ENCODE results near the gene YES1. TPM values are rescaled to one million over a fixed set of nuclear protein-coding genes. Genes with fewer than 3 reads are reported as not detected.
"Not testable (repeated sequence)": the region's sequence is repeated elsewhere in the genome, so short reads cannot be mapped to it uniquely, and the experiment has no call there.

YES1 gene
- total RNA-seq, 1 experiment from 2014 or later: not detected

DNA sequence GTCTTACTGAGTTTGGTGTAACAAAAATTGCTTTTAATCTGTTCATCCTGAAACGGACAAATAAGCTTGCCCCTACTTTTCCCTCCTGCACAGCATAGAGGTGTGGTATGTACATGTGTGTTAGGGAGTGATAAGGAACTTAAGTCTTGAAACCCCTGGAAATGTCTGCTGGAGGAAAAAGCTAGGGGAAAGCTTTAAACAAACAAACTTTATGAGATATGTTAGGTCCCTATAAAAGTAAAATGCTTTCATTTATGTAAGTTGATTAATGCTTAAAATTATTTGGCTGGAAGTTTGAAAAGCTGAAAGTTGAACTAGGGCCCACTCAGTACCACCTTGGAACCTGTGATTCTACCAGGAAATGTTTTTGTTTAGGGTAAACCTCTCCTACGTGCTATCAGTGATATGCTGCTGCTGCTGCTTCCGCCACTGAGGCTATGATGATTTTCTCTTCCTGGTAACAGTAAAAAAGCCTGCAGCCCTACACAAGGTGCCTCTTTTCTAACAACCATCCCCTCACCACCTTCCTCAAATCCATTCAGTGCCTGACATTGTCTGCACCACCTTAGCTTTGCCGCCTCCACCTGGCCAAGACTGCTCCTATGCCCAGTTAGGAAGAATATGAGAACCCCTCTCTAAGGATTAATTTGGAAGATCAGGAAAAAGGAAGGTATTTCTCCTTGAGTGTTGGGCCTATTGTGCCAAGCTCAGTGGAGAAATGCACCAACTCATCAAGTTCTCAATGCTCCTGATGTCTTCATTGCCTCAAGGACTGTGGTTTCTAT is 2.5 kb upstream of the YES1 start:
- Histone ChIP-seq H3K9me2 (replicated peaks; ENCODE audit: insufficient read depth, low read length) (no peaks in the 10 kb centered on the region), H3K9ac (ENCODE audit: low read length) (no peak overlapping the region), H3K4me1 (ENCODE audit: low read length) (no peaks in the 10 kb centered on the region), H3K9me3 (ENCODE audit: low read length) (no peaks in the 10 kb centered on the region), H3K4me2 (ENCODE audit: low read depth, low read length, poor library complexity, severe bottlenecking) (no peak overlapping the region), H3K79me2 (ENCODE audit: low read length) (no peaks in the 10 kb centered on the region), H3K4me3 (ENCODE audit: low read length) (no peak overlapping the region), H3K36me3 (ENCODE audit: insufficient read depth, low read length) (no peaks in the 10 kb centered on the region), H3K27ac (ENCODE audit: low read length) (no peak overlapping the region), H2AFZ (ENCODE audit: low read length) (no peak overlapping the region), H3K27me3 (ENCODE audit: low read length) (no peaks in the 10 kb centered on the region), H4K20me1 (ENCODE audit: insufficient read depth, low read depth, low read length) (no peaks in the 10 kb centered on the region)
- no peak for DNase-seq

DNA sequence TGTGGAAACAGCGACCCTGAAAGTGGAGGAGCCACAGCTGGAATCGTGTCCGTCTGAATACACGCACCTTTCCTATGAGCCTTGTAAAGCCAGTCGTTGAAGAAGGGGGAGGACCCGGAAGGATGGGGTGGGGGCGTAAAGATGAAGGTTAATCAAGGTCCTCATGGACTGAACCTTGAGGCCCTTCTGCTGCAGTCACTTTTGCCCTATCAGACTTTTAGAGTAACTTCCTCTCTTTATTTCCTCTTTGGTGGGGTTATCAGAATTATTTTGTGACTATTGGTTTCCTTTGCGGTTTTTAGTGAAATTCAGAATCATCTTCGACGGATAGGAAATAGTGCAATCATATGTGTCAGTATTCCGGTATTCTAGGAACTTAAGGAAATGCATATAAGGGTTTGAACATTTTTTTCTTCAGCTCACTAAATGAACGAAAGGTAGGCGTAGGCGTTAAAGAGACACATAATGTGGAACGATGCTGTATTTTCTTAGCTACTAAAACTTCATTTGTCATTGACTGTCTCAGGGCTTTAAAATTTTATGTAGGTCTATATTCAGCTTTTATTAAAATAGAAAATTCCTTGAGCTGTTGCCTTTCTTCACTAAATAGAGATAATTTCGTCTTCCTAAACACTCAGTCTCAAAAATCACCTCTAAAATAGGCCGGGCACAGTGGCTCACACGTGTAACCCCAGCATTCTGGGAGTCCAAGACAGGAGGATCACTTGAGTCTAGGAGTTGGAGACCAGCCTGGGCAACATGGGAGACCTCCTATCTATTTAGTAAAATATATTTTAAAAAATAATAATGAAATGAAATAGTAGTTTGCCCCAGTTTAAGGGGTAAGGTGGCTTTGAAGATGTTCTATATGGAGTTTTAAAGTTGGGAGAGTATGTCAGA is 1.4 kb upstream of the YES1 start:
- no peaks in the 10 kb centered on the region for H3K27me3 ChIP-seq (ENCODE audit: low read length)
- no peaks in the 10 kb centered on the region for H3K9me2 ChIP-seq (replicated peaks; ENCODE audit: insufficient read depth, low read length)
- H3K4me1 ChIP-seq (ENCODE audit: low read length): no peaks in the 10 kb centered on the region
- DNase-seq: no peak
- H3K36me3 ChIP-seq (ENCODE audit: insufficient read depth, low read length): no peaks in the 10 kb centered on the region
- H3K4me2 ChIP-seq (ENCODE audit: low read depth, low read length, poor library complexity, severe bottlenecking): no peak overlapping the region
- H3K9me3 ChIP-seq (ENCODE audit: low read length): no peaks in the 10 kb centered on the region
- no peaks in the 10 kb centered on the region for H3K79me2 ChIP-seq (ENCODE audit: low read length)
- no peak overlapping the region for H2AFZ ChIP-seq (ENCODE audit: low read length)
- H3K9ac ChIP-seq (ENCODE audit: low read length): no peak overlapping the region
- no peaks in the 10 kb centered on the region for H4K20me1 ChIP-seq (ENCODE audit: insufficient read depth, low read depth, low read length)
- H3K27ac ChIP-seq (ENCODE audit: low read length): no peak overlapping the region
- H3K4me3 ChIP-seq (ENCODE audit: low read length): no peak overlapping the region

DNA sequence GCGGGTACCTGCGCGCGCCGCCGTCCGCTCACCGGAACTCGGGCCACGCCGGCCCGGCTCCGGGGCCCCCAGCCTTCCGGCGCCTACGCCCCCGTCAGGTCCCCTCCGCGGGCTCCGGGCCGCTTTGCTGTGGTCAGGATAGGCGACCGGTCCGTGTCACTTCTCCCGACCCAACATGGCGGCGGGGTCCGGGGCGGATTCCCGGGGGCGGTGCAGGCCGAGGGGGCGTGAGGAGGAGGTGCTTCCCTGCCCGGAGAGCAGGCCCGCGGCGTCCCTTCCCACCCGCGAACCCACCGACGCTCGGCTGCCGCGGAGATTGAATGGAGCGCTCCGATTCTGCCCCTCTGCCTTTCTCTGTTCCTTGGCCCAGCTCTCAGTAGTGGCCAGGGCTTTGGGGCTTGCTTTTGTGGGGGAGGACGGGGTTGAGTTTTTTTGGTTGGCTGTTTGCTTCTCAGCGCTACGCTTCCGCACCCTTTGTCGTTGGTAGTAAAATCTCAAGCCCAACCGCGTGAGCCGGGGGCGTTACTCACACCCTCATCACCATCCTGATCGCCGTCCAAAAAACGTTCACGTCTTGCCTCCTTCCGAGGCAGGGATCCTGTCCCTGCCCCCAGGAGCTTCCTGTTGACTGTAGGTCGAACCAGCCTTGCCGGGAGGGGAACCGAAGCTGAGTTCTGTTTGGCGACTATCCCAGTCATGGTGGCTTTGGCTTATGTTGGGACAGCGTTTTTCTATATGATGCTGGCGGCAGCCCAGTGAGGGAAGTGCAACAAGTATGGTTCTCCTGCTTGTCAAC is 532 bp upstream of the YES1 start:
- H3K9ac ChIP-seq (ENCODE audit: low read length): no peak overlapping the region
- no peaks in the 10 kb centered on the region for H3K79me2 ChIP-seq (ENCODE audit: low read length)
- H3K4me3 ChIP-seq (ENCODE audit: low read length): no peak overlapping the region
- DNase-seq: no peak
- no peaks in the 10 kb centered on the region for H3K4me1 ChIP-seq (ENCODE audit: low read length)
- no peaks in the 10 kb centered on the region for H3K9me2 ChIP-seq (replicated peaks; ENCODE audit: insufficient read depth, low read length)
- H2AFZ ChIP-seq (ENCODE audit: low read length): no peak overlapping the region
- no peaks in the 10 kb centered on the region for H3K9me3 ChIP-seq (ENCODE audit: low read length)
- H3K27ac ChIP-seq (ENCODE audit: low read length): no peak overlapping the region
- H4K20me1 ChIP-seq (ENCODE audit: insufficient read depth, low read depth, low read length): no peaks in the 10 kb centered on the region
- H3K27me3 ChIP-seq (ENCODE audit: low read length): no peaks in the 10 kb centered on the region
- no peaks in the 10 kb centered on the region for H3K36me3 ChIP-seq (ENCODE audit: insufficient read depth, low read length)
- H3K4me2 ChIP-seq (ENCODE audit: low read depth, low read length, poor library complexity, severe bottlenecking): no peak overlapping the region

DNA sequence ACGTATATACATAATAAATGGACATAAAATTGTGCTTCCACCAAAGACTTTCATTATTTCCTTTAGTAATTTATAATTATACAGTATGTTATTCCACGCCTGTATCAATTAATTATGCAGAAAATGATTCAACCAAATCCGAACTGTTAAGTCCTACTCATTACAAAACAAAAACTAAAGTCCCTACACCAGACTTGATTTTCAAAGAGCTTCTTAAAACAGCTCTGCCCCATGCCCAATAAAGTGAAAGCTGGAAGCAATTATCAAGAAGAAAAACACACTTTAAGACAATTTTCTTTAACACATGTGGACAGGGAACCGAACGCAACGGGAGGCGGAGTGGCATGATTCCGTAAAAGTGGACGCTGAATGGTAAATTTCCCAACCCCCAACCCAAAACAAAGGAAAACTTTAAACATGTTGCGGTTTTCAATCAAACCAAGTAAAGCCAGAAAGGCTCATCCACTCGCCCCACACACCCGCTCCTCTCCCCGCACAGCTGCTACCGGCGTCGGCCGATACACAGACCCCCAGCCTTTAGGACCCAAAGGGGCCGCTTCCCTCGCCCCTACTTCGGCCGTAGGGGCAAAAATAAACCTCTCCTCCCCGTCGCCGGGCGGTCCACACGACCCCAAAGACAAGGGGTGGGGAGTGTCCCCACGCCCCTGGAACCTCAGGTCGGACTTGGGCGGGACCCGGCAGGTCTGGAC is 705 bp downstream of the YES1 start:
- Histone ChIP-seq H2AFZ (ENCODE audit: low read length) (no peak overlapping the region), H3K4me1 (ENCODE audit: low read length) (no peaks in the 10 kb centered on the region)

DNA sequence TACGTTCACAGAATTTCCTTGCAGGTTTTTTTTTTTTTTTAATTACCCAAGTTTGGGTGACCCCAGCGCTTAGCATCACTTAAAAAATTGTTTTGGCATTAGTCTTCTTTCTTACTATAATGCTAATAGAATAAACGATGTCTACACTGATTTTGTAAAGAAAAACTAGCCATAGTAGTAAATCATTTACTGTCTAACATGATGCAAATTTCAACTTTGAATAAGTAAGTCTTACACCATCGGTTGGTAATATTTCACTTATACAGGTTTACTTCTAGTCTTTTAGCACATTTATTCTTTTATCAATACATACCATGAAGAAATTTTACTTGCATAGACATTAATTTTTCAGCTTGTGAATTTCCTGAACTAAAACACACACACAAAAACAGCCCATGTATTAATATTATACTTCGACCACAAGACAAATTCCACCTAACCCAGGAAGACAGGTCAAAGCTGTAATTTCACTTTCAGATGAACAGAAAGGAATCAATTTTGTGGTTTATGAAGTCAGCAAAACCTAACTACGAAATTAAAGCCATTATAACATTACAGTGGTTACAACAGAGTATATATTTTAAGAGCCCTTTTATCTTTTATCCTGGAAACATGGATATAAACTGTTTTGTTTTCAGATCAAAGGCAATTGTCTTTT is 1.9 kb downstream of the YES1 start:
- Histone ChIP-seq H3K9me3 (ENCODE audit: low read length) (no peaks in the 10 kb centered on the region), H3K79me2 (ENCODE audit: low read length) (no peaks in the 10 kb centered on the region), H3K36me3 (ENCODE audit: insufficient read depth, low read length) (no peaks in the 10 kb centered on the region), H3K9ac (ENCODE audit: low read length) (no peak overlapping the region), H4K20me1 (ENCODE audit: insufficient read depth, low read depth, low read length) (no peaks in the 10 kb centered on the region), H3K4me1 (ENCODE audit: low read length) (no peaks in the 10 kb centered on the region), H2AFZ (ENCODE audit: low read length) (no peak overlapping the region), H3K27ac (ENCODE audit: low read length) (no peak overlapping the region), H3K4me3 (ENCODE audit: low read length) (no peak overlapping the region), H3K9me2 (replicated peaks; ENCODE audit: insufficient read depth, low read length) (no peaks in the 10 kb centered on the region), H3K27me3 (ENCODE audit: low read length) (no peaks in the 10 kb centered on the region), H3K4me2 (ENCODE audit: low read depth, low read length, poor library complexity, severe bottlenecking) (no peak overlapping the region)
- no peak for DNase-seq

More for the DNA sequence above, 705 bp downstream of the YES1 start:
- H3K79me2 ChIP-seq (ENCODE audit: low read length): no peaks in the 10 kb centered on the region
- no peaks in the 10 kb centered on the region for H3K9me2 ChIP-seq (replicated peaks; ENCODE audit: insufficient read depth, low read length)
- H3K27ac ChIP-seq (ENCODE audit: low read length): no peak overlapping the region
- no peak overlapping the region for H3K4me2 ChIP-seq (ENCODE audit: low read depth, low read length, poor library complexity, severe bottlenecking)
- no peaks in the 10 kb centered on the region for H3K36me3 ChIP-seq (ENCODE audit: insufficient read depth, low read length)
- H3K9ac ChIP-seq (ENCODE audit: low read length): no peak overlapping the region
- no peak for DNase-seq
- no peak overlapping the region for H3K4me3 ChIP-seq (ENCODE audit: low read length)
- H4K20me1 ChIP-seq (ENCODE audit: insufficient read depth, low read depth, low read length): no peaks in the 10 kb centered on the region
- no peaks in the 10 kb centered on the region for H3K27me3 ChIP-seq (ENCODE audit: low read length)
- H3K9me3 ChIP-seq (ENCODE audit: low read length): no peaks in the 10 kb centered on the region

DNA sequence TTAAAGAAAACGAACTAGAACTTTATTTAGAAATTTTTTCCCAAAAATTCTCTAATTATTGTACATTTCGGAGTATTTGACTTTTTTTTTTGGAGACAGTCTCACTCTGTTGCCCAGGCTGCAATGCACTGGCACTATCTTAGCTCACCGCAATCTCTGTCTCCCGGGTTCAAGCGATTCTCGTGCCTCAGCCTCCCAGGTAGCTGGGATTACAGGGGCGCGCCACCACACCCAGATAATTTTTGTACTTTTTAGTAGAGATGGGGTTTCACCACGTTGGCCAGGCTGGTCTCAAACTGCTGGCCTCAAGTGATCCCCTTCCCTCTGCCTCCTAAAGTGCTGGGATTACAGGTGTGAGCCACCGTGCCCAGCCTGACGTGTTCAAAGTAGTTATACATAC is 2.8 kb downstream of the YES1 start:
- DNase-seq; H2AFZ ChIP-seq (ENCODE audit: low read length); H3K4me2 ChIP-seq (ENCODE audit: low read depth, low read length, poor library complexity, severe bottlenecking); H3K9me2 ChIP-seq (replicated peaks; ENCODE audit: insufficient read depth, low read length); H4K20me1 ChIP-seq (ENCODE audit: insufficient read depth, low read depth, low read length); H3K9me3 ChIP-seq (ENCODE audit: low read length); H3K27me3 ChIP-seq (ENCODE audit: low read length); H3K4me3 ChIP-seq (ENCODE audit: low read length); H3K4me1 ChIP-seq (ENCODE audit: low read length); H3K36me3 ChIP-seq (ENCODE audit: insufficient read depth, low read length); H3K79me2 ChIP-seq (ENCODE audit: low read length); H3K9ac ChIP-seq (ENCODE audit: low read length); H3K27ac ChIP-seq (ENCODE audit: low read length): not testable (repeated sequence)

DNA sequence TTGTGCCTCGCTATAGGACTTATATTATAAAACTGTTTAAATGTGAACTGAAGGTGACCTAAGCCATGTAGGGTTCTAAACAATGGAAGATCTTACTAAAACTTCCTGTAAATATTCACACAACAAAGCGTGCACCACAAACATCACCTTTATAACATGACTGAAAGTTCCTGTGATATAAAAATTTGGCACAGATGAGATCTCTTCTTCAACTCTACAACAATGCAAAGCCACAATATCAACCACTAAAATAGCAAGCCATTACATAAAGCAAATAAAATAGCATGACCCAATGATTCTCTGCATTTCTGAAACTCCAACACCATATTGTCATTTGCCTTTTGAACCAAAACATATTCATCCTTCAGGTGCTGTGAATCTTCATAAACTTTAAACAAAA is 3.5 kb downstream of the YES1 start:
- H2AFZ ChIP-seq (ENCODE audit: low read length): no peak overlapping the region
- no peaks in the 10 kb centered on the region for H3K36me3 ChIP-seq (ENCODE audit: insufficient read depth, low read length)
- H3K4me2 ChIP-seq (ENCODE audit: low read depth, low read length, poor library complexity, severe bottlenecking): no peak overlapping the region
- H3K79me2 ChIP-seq (ENCODE audit: low read length): no peaks in the 10 kb centered on the region
- H3K27me3 ChIP-seq (ENCODE audit: low read length): no peaks in the 10 kb centered on the region
- no peak overlapping the region for H3K9ac ChIP-seq (ENCODE audit: low read length)
- no peak overlapping the region for H3K4me3 ChIP-seq (ENCODE audit: low read length)
- no peak overlapping the region for H3K27ac ChIP-seq (ENCODE audit: low read length)
- no peaks in the 10 kb centered on the region for H3K9me3 ChIP-seq (ENCODE audit: low read length)
- no peak for DNase-seq
- H4K20me1 ChIP-seq (ENCODE audit: insufficient read depth, low read depth, low read length): no peaks in the 10 kb centered on the region
- H3K9me2 ChIP-seq (replicated peaks; ENCODE audit: insufficient read depth, low read length): no peaks in the 10 kb centered on the region
- H3K4me1 ChIP-seq (ENCODE audit: low read length): no peaks in the 10 kb centered on the region
